ENCODE data around the gene FUT7. TPM values are rescaled to one million over a fixed set of nuclear protein-coding genes. Genes with fewer than 3 reads are reported as not detected.

The FUT7 gene
- total and polyA plus RNA-seq, 9 of the 15 experiments (the other 6 are each of a cell fraction or from before 2014, with no cell fraction given) = not detected

DNA sequence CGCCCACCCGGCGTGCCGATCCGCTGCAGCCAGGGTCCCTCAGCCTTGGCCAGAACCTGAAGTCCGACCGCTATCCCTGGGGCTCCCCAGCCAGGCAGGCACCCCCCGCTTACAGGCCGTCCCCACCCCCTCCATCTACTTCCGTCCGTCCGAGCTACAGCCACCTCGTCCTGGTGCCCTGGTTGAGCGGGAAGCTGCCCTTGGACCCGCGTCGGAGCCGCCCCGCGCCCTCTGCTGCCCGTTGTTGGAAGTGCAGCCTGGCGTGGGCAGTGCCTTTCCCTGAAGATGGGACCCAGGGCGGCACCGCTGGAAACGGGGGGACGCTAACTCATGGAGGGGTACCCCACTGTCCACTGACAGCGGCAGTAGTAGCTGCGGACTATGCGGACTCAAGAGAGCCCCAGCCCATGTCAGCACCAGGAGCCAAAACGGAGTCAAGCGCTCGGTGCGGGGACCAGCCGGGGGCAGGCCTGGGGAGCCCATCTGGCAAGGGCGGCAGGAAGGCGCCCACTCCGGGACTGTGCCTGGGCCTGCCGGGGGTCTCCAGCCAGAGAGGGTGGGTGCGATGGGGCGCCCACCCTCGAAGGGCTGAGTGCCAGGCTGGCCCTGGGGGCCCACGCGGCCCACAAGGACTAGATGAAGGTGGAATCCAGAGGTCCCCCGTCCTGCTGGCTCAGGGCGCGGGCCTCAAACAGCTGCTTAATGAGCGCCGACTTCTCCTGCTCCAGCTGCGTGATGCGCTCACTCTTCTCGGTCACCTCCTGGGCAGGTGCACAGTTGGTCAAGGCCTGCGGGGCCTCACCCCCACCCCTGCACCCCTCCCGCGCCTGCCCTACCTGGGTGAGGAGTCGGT, 32.4 kb upstream of the FUT7 start:
- POLR2A ChIA-PET = interaction anchor here (1.1 kb wide), 1 partner anchor 9 kb away, joined by 5 read pairs; no protein-coding TSS in a partner anchor
- no peak overlapping the region for H2AFZ ChIP-seq (ENCODE audit: low read depth, low read length)
- peaks cover 20% of the 10 kb centered on the region for H4K20me1 ChIP-seq (replicated peaks; ENCODE audit: control insufficient read depth, insufficient read depth, low read length)
- intact Hi-C loops (cut with micrococcal nuclease) (no loop called here), in situ Hi-C loops (cut with MboI) (no loop called here)
- peaks cover 15 to 53% of the 10 kb centered on the region in 2 experiments; a peak in 4 of 5 replicates for H3K4me1 ChIP-seq (replicated peaks in 1 of 2; ENCODE audit: control insufficient read depth in 2 of 2, insufficient read depth in 2 of 2, low read length in 2 of 2)
- no peak overlapping the region for H3K4me3 ChIP-seq
- ATAC-seq = peak; percentile 54
- H3K36me3 ChIP-seq (ENCODE audit: control insufficient read depth, insufficient read depth, low read length) = peaks cover 41% of the 10 kb centered on the region; the same call in 2 of the 3 replicates
- H3K27me3 ChIP-seq (ENCODE audit: control insufficient read depth in 2 of 2, insufficient read depth in 2 of 2, low read length in 2 of 2) = no peaks in the 10 kb centered on the region
- 47% methylated on average over 39 of the region's 55 CpGs for WGBS (ENCODE audit: insufficient coverage, low coverage, missing lambda C conversion rate)
- H3K4me2 ChIP-seq (ENCODE audit: insufficient read depth, low read length) = no peak overlapping the region
- peaks cover 8% of the 10 kb centered on the region for H3K9me1 ChIP-seq (ENCODE audit: control insufficient read depth, insufficient read depth, low read length)
- no TSS peak for BruUV-seq (replicated peaks)
- DNase-seq (ENCODE audit: extremely low read depth in 1 of 4, low spot score in 3 of 4) = peak in 3 of 4 experiments; percentile 44 to 62 (median 56)
- peaks cover 20% of the 10 kb centered on the region for H3K79me2 ChIP-seq (ENCODE audit: control insufficient read depth, insufficient read depth, low read length)
- no peak overlapping the region for H3K9ac ChIP-seq (ENCODE audit: insufficient read depth in 1 of 2, low read depth in 2 of 2, low read length in 2 of 2)
- peak; percentile 35 for FAIRE-seq
- CTCF ChIA-PET (ENCODE audit: low intra/inter-chr PET ratio) = interaction anchor here (0.6 kb wide), 1 partner anchor 118 kb away, joined by 3 read pairs; no protein-coding TSS in a partner anchor
- no peak overlapping the region for H3K27ac ChIP-seq (ENCODE audit: extremely low read depth, low read depth, low read length)
- H3K9me3 ChIP-seq (replicated peaks; ENCODE audit: control insufficient read depth, insufficient read depth, low read depth, low read length) = no peaks in the 10 kb centered on the region
- TF ChIP-seq KLF10 (CRISPR knock-in tag; IDR thresholded peaks at IDR 0.05) (no peak), NUFIP1 (IDR thresholded peaks at IDR 0.05; ENCODE audit: partially characterized antibody) (no peak), TEAD4 (IDR thresholded peaks at IDR 0.05; ENCODE audit: low read length) (no peak), TEAD4 (CRISPR knock-in tag; IDR thresholded peaks at IDR 0.05; ENCODE audit: borderline replicate concordance) (no peak), THRA (IDR thresholded peaks at IDR 0.05) (no peak), MAFG (tag; conservative IDR thresholded peaks at IDR 0.05) (no peak), ZNF764 (CRISPR knock-in tag; IDR thresholded peaks at IDR 0.05; ENCODE audit: low read depth) (no peak), CBFA2T2 (conservative IDR thresholded peaks at IDR 0.05) (no peak), TAL1 (IDR thresholded peaks at IDR 0.05) (no peak), MTA3 (IDR thresholded peaks at IDR 0.05; ENCODE audit: borderline replicate concordance) (0 out of 2 replicates have a peak, but pooled peaks have one; percentile 26), CBX1 (IDR thresholded peaks at IDR 0.05; ENCODE audit: low read depth) (no peak), BCOR (IDR thresholded peaks at IDR 0.05) (no peak), NFYB (IDR thresholded peaks at IDR 0.05; ENCODE audit: extremely low read depth, insufficient read length) (no peak), RCOR1 (IDR thresholded peaks at IDR 0.05; ENCODE audit: borderline replicate concordance in 1 of 2, low read depth in 2 of 2, low read length in 2 of 2) (no peak), CHCHD3 (CRISPR knock-in tag; IDR thresholded peaks at IDR 0.05) (no peak), ZNF586 (CRISPR knock-in tag; conservative IDR thresholded peaks at IDR 0.05) (no peak), RBM14 (IDR thresholded peaks at IDR 0.05; ENCODE audit: borderline replicate concordance, insufficient read depth, low read depth, low read length) (no peak), TCF3 (CRISPR knock-in tag; IDR thresholded peaks at IDR 0.05) (no peak), ZFX (CRISPR knock-in tag; IDR thresholded peaks at IDR 0.05) (no peak), TEAD2 (tag; IDR thresholded peaks at IDR 0.05) (no peak), POLR2AphosphoS2 (IDR thresholded peaks at IDR 0.05; ENCODE audit: low read length) (no peak)
- TF ChIP-seq, protein P1, sequence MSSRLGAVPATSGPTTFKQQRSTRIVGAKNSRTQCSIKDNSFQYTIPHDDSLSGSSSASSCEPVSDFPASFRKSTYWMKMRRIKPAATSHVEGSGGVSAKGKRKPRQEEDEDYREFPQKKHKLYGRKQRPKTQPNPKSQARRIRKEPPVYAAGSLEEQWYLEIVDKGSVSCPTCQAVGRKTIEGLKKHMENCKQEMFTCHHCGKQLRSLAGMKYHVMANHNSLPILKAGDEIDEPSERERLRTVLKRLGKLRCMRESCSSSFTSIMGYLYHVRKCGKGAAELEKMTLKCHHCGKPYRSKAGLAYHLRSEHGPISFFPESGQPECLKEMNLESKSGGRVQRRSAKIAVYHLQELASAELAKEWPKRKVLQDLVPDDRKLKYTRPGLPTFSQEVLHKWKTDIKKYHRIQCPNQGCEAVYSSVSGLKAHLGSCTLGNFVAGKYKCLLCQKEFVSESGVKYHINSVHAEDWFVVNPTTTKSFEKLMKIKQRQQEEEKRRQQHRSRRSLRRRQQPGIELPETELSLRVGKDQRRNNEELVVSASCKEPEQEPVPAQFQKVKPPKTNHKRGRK (tag; IDR thresholded peaks at IDR 0.05) = no peak
